Ovary (tissue), 3 donors: Measurements from ENCODE around the gene STN1.

Experiments
- CTCF ChIP-seq, 3 donors: fragments of 450-650 bp in 2 of 3; fragments of 200-600 bp in 1 of 3; IDR thresholded peaks; one replicate each; pipeline versions ENCODE4 v1.5.1 to v1.8.0; 2016 to 2022; ENCODE audit warnings: antibody characterized with exemption in 3 of 3, mild to moderate bottlenecking in 1 of 3
- EP300 ChIP-seq: sonication (generic); formaldehyde crosslinking; IDR thresholded peaks from one replicate; pipeline ENCODE4 v1.6.1; 2017; ENCODE audit warnings: antibody characterized with exemption
- POLR2A ChIP-seq: fragments of 450-650 bp; IDR thresholded peaks from one replicate; pipeline ENCODE4 v1.6.1; 2017; ENCODE audit warnings: antibody characterized with exemption, mild to moderate bottlenecking, moderate library complexity
- donor health status: DM: no; HTN: no; CAD: no.

GRCh38 chr10:103921248-103921647, 3.3 kb upstream of the STN1 start:
- TF ChIP-seq EP300 (no peak), CTCF (IDR thresholded peaks at IDR 0.05) (no peak), POLR2A (no peak)
